Astrocyte (in vitro differentiated cells and primary cell): Measurements from ENCODE around the gene DPP7. TPM values are rescaled to one million over a fixed set of nuclear protein-coding genes. Genes with fewer than 3 reads are reported as not detected.

Experiments
- DNase-seq: peaks from one replicate; pipeline ENCODE4 v3.0.0-alpha.2; 2010; ENCODE audit warnings: low read depth
- FAIRE-seq: peaks from 2 replicates; lab custom pipeline; 2011; peaks lifted over from hg19 to GRCh38; lab: Jason Lieb, UNC
- H2AFZ ChIP-seq: 2 replicates; pipeline ENCODE4 v1.6.0; 2012; ENCODE audit warnings: low read depth, low read length, inconsistent platforms
- H3K27ac ChIP-seq: 2 replicates; pipeline ENCODE4 v1.5.1; 2011; ENCODE audit warnings: low read depth, low read length, inconsistent platforms
- H3K27me3 ChIP-seq: 2 replicates; pipeline ENCODE4 v1.6.0; 2011; ENCODE audit warnings: low read length, inconsistent platforms; ENCODE audit not compliant: insufficient read depth
- H3K36me3 ChIP-seq: 2 replicates; pipeline ENCODE4 v1.5.1; 2011; ENCODE audit warnings: low read length, inconsistent platforms; ENCODE audit not compliant: insufficient read depth
- H3K4me1 ChIP-seq: 2 replicates; pipeline ENCODE4 v1.5.1; 2011; ENCODE audit warnings: low read length, inconsistent platforms; ENCODE audit not compliant: insufficient read depth
- H3K4me2 ChIP-seq: 2 replicates; pipeline ENCODE4 v1.6.0; 2012; ENCODE audit warnings: low read length, inconsistent platforms
- H3K4me3 ChIP-seq: 2 replicates; pipeline ENCODE4 v1.5.1; 2011; ENCODE audit warnings: low read depth, mild to moderate bottlenecking, low read length, inconsistent platforms; ENCODE audit not compliant: insufficient read depth
- H3K79me2 ChIP-seq: 2 replicates; pipeline ENCODE4 v1.6.0; 2012; ENCODE audit warnings: mild to moderate bottlenecking, low read length, inconsistent platforms; ENCODE audit not compliant: insufficient read depth
- H3K9ac ChIP-seq: 2 replicates; pipeline ENCODE4 v1.6.0; 2012; ENCODE audit warnings: mild to moderate bottlenecking, low read length, inconsistent platforms
- H3K9me3 ChIP-seq: 2 replicates; pipeline ENCODE4 v1.5.1; 2012; ENCODE audit warnings: low read depth, mild to moderate bottlenecking, low read length, inconsistent platforms; ENCODE audit not compliant: insufficient read depth
- H4K20me1 ChIP-seq: 2 replicates; pipeline ENCODE4 v1.6.0; 2012; ENCODE audit warnings: low read length, inconsistent platforms; ENCODE audit not compliant: insufficient read depth
- H3K27ac Mint-ChIP-seq: one replicate; pipeline ENCODE4 v1.8.0; 2021; ENCODE audit warnings: mild to moderate bottlenecking, mixed read lengths; ENCODE audit not compliant: unreplicated experiment
- H3K27me3 Mint-ChIP-seq: one replicate; pipeline ENCODE4 v1.8.0; 2021; ENCODE audit warnings: low read depth, mixed read lengths; ENCODE audit not compliant: unreplicated experiment
- H3K36me3 Mint-ChIP-seq: one replicate; pipeline ENCODE4 v1.8.0; 2021; ENCODE audit warnings: low read depth, mixed read lengths; ENCODE audit not compliant: unreplicated experiment
- H3K4me1 Mint-ChIP-seq: one replicate; pipeline ENCODE4 v1.8.0; 2021; ENCODE audit warnings: low read depth, mixed read lengths; ENCODE audit not compliant: unreplicated experiment
- H3K4me3 Mint-ChIP-seq: one replicate; pipeline ENCODE4 v1.8.0; 2021; ENCODE audit warnings: mild to moderate bottlenecking, moderate library complexity, mixed read lengths; ENCODE audit not compliant: unreplicated experiment
- H3K9me3 Mint-ChIP-seq: one replicate; pipeline ENCODE4 v1.8.0; 2021; ENCODE audit warnings: mild to moderate bottlenecking, mixed read lengths; ENCODE audit not compliant: unreplicated experiment
- EZH2 ChIP-seq: IDR thresholded peaks from 2 replicates; pipeline ENCODE4 v1.6.1; 2012; ENCODE audit warnings: mild to moderate bottlenecking, low read length, inconsistent platforms; ENCODE audit not compliant: insufficient read depth
- total RNA-seq: library from RNA; stranded (reverse); gene quantifications from 2 replicates; pipeline ENCODE4 v1.2.1, GENCODE V29; 2021
- TF ChIP-seq, protein P1 (sequence below): IDR thresholded peaks from 2 replicates; pipeline ENCODE4 v1.5.1; 2011; ENCODE audit warnings: low read depth, mild to moderate bottlenecking, inconsistent platforms, low read length, moderate library complexity; ENCODE audit not compliant: insufficient read depth

DPP7 gene
- total RNA-seq, 1 donor from 2014 or later, result 53.8 TPM

DNA sequence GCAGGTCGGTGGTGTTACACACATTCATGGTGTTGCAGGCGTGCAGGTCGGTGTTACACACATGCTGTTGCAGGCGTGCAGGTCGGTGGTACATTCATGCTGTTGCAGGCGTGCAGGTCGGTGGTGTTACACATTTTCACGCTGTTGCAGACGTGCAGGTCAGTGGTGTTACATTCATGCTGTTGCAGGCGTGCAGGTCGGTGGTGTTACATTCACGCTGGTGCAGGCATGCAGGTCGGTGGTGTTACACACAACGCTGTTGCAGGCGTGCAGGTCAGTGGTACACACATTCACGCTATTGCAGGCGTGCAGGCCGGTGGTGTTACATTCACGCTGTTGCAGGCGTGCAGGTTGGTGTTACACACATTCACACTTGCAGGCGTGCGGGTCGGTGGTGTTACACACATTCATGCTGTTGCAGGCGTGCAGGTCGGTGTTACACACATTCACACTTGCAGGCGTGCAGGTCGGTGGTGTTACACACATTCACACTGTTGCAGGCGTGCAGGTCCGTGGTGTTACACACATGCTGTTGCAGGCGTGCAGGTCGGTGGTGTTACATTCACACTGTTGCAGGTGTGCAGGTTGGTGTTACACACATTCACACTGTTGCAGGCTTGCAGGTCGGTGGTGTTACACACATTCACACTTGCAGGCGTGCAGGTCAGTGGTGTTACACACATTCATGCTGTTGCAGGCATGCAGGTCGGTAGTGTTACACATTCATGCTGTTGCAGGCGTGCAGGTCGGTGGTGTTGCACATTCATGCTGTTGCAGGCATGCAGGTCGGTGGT, 11.1 kb downstream of the DPP7 start:
- Mint-ChIP-seq H3K36me3 (peaks cover 17% of the 10 kb centered on the region), H3K27ac (no peak overlapping the region), H3K9me3 (no peaks in the 10 kb centered on the region), H3K27me3 (no peaks in the 10 kb centered on the region), H3K4me1 (no peaks in the 10 kb centered on the region), H3K4me3 (no peak overlapping the region)
- H3K79me2 ChIP-seq, result no peaks in the 10 kb centered on the region
- H3K27ac ChIP-seq, result no peak overlapping the region
- no peak overlapping the region for H3K4me3 ChIP-seq
- H3K4me2 ChIP-seq, result no peak overlapping the region
- no peaks in the 10 kb centered on the region for H3K27me3 ChIP-seq
- peaks cover 29% of the 10 kb centered on the region for H3K36me3 ChIP-seq
- DNase-seq (no peak), FAIRE-seq (no peak)
- TF ChIP-seq, protein P1, sequence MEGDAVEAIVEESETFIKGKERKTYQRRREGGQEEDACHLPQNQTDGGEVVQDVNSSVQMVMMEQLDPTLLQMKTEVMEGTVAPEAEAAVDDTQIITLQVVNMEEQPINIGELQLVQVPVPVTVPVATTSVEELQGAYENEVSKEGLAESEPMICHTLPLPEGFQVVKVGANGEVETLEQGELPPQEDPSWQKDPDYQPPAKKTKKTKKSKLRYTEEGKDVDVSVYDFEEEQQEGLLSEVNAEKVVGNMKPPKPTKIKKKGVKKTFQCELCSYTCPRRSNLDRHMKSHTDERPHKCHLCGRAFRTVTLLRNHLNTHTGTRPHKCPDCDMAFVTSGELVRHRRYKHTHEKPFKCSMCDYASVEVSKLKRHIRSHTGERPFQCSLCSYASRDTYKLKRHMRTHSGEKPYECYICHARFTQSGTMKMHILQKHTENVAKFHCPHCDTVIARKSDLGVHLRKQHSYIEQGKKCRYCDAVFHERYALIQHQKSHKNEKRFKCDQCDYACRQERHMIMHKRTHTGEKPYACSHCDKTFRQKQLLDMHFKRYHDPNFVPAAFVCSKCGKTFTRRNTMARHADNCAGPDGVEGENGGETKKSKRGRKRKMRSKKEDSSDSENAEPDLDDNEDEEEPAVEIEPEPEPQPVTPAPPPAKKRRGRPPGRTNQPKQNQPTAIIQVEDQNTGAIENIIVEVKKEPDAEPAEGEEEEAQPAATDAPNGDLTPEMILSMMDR, result no peak
- no peak for TF ChIP-seq EZH2
- no peak overlapping the region for H3K9ac ChIP-seq
- H2AFZ ChIP-seq, result no peak overlapping the region
- H3K4me1 ChIP-seq, result no peaks in the 10 kb centered on the region
- peaks cover 19% of the 10 kb centered on the region for H3K9me3 ChIP-seq
- H4K20me1 ChIP-seq, result peaks cover 10% of the 10 kb centered on the region

DNA sequence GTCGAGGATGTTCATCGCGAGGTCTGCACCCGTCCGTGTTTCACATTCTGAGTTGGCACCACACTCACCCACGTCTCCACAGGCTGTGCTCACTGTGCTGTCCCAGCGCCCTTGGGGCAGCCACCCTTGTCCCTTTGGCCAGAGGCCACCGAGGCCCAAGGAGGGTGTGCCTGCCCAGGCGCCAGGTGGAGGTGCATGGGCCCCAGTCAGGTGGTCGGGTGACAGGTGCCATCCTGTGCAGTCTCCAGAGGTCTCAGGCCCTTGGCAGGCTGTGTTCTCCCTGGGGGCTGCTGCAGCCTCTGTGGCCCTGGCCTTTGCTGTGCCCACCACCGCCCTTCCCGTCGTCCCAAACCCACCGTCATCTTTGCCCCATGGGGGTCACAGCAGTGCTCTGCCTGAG, 15.3 kb downstream of the DPP7 start:
- Mint-ChIP-seq H3K27me3 (no peaks in the 10 kb centered on the region), H3K4me1 (no peaks in the 10 kb centered on the region)
- TF ChIP-seq EZH2, result no peak
- TF ChIP-seq, protein P1, result no peak

More for the DNA sequence above, 15.3 kb downstream of the DPP7 start:
- Histone ChIP-seq H3K9me3 (peaks cover 19% of the 10 kb centered on the region), H4K20me1 (peaks cover 16% of the 10 kb centered on the region), H2AFZ (no peak overlapping the region), H3K27ac (no peak overlapping the region), H3K79me2 (no peaks in the 10 kb centered on the region), H3K36me3 (peaks cover 35% of the 10 kb centered on the region), H3K9ac (no peak overlapping the region), H3K27me3 (no peaks in the 10 kb centered on the region), H3K4me1 (no peaks in the 10 kb centered on the region), H3K4me3 (no peak overlapping the region), H3K4me2 (no peak overlapping the region)
- no peaks in the 10 kb centered on the region for H3K9me3 Mint-ChIP-seq
- DNase-seq, result no peak
- H3K36me3 Mint-ChIP-seq, result peaks cover 24% of the 10 kb centered on the region
- no peak overlapping the region for H3K4me3 Mint-ChIP-seq
- no peak for FAIRE-seq
- H3K27ac Mint-ChIP-seq, result no peak overlapping the region
